Heart right ventricle (tissue), 16 donors: ENCODE results near the gene PLCB1. TPM values are rescaled to one million over a fixed set of nuclear protein-coding genes. Genes with fewer than 3 reads are reported as not detected.
"Not testable (repeated sequence)": the region's sequence is repeated elsewhere in the genome, so short reads cannot be mapped to it uniquely, and the experiment has no call there.

Experiments used
- ATAC-seq, 8 donors: fragments of 200-7000 bp; cut with Tn5 transposase; one replicate each; pipeline ENCODE4 v1.9.1; 2020; ENCODE audit warnings: mild to moderate bottlenecking in 8 of 8, moderate library complexity in 8 of 8, moderate number of reproducible peaks in 1 of 8
- DNase-seq, 2 donors: peaks; one replicate each; pipeline ENCODE4 v3.0.0-alpha.2; 2020
- H3K27ac ChIP-seq, 10 donors: fragments of 200-600 bp; sonication (generic) in 2 of 10; one replicate each; pipeline versions ENCODE4 v1.5.0 to v1.8.0; 2020 to 2022; ENCODE audit warnings: mild to moderate bottlenecking in 3 of 10
- H3K27me3 ChIP-seq, 7 donors: fragments of 200-600 bp; one replicate each; pipeline ENCODE4 v1.8.0; 2021 to 2022; ENCODE audit warnings: mild to moderate bottlenecking in 2 of 7
- H3K36me3 ChIP-seq, 9 donors: fragments of 200-600 bp; sonication (generic) in 1 of 9; one replicate each; pipeline versions ENCODE4 v1.5.0 to v1.8.0; 2020 to 2022; ENCODE audit warnings: mild to moderate bottlenecking in 2 of 9
- H3K4me1 ChIP-seq, 9 donors: fragments of 200-600 bp; sonication (generic) in 1 of 9; one replicate each; pipeline versions ENCODE4 v1.5.0 to v1.8.0; 2020 to 2022; ENCODE audit warnings: mild to moderate bottlenecking in 4 of 9
- H3K4me3 ChIP-seq, 10 donors: fragments of 200-600 bp; sonication (generic) in 2 of 10; one replicate each; pipeline versions ENCODE4 v1.5.0 to v1.8.0; 2020 to 2022; ENCODE audit warnings: mild to moderate bottlenecking in 7 of 10, moderate library complexity in 2 of 10
- H3K9me3 ChIP-seq, 11 donors: fragments of 200-600 bp in 10 of 11; sonication (generic) in 2 of 11; one replicate each; pipeline versions ENCODE4 v1.5.0 to v1.8.0; 2013 to 2022; ENCODE audit warnings: mild to moderate bottlenecking in 2 of 11, control low read depth in 1 of 11, moderate library complexity in 1 of 11
- CTCF ChIP-seq, 9 donors: fragments of 200-600 bp; sonication (generic) in 2 of 9; IDR thresholded peaks; one replicate each; pipeline versions ENCODE4 v1.5.0 to v1.8.0; 2021 to 2022; ENCODE audit warnings: antibody characterized with exemption in 9 of 9, mild to moderate bottlenecking in 5 of 9, moderate library complexity in 1 of 9
- WGBS, 2 donors: extraction: QIAGEN DNeasy Blood & Tissue Kit; methylation state at CpG; one replicate each; pipeline ENCODE4 v1.1.7; 2013; ENCODE audit warnings: inconsistent platforms in 1 of 2; 5-methylcytosine and 5-hydroxymethylcytosine counted together
- intact Hi-C, 10 donors: fragments of 100-400 bp; cut with DNase I; formaldehyde crosslinking; loops; one replicate each; pipeline versions ENCODE4 v1.11.1 to v1.14.2; 2022
- polyA plus RNA-seq, 2 donors: library from polyadenylated mRNA; stranded (reverse); fragments of 200-250 nt; gene quantifications; one replicate each; pipeline ENCODE4 v1.2.3, GENCODE V29; 2013
- total RNA-seq, 10 donors: library from RNA; stranded (reverse); fragmentation: NEBNext Ultra II Directional in 3 of 10; extraction: Animal tissue kit (Norgen Biotek cat#: 25700) in 3 of 10; gene quantifications; one replicate each; pipeline versions ENCODE4 v1.2.1 to v1.2.4, GENCODE V29; 2021 to 2023
- donor health status: Arrhythmogenic right ventricular cardiomyopathy.
- donor health status: ischemic (EF 13 %, LVEDD 7.1; RV severe dilation, severe dysfunction).
- donor health status: healthy with polysubstance abuse.
- donor health status: DM: no; HTN: yes; CAD: no.
- donor health status: DM: no; HTN: no; CAD: no.
- donor health status: ischemic (EF 25% LVEDD 6.9; RV normal size, moderate dysfunction).
- donor health status: ischemic (EF 25% LVEDD 5.7; RV mildly dilated, moderate dysfunction).
- donor health status: healthy.
- donor health status: DM: yes; HTN: yes; CAD: no.
- donor health status: Ischemic cardiomyopathy.
- donor health status: ischemic (EF 35%, LVEDD 5.7; RV mildly dilated, moderate dysfunction).
- donor health status: nonischemic (EF 11% LVEDD 7.7; RV severe dilation, severe dysfunction).
- donor health status: DM: yes; HTN: yes; CAD: no.
- donor health status: PGD.
- donor health status: ischemic (EF 29% LVEDD 5.4; RV normal size, mild dysfunction).
- donor health status: nonischemic (EF 23%, LVEDD 6.1; RV moderate dilation, normal function).

Gene PLCB1
- total and polyA plus RNA-seq, 12 donors = 2.2 to 12.7 (median 7.1) TPM

GRCh38 chr20:8156235-8157079, 24.4 kb downstream of the PLCB1 start:
- Histone ChIP-seq H3K9me3 (peaks cover 0 to 10% (median 0%) of the 10 kb centered on the region in 11 donors), H3K36me3 (no peaks in the 10 kb centered on the region), H3K4me3 (no peak overlapping the region), H3K27me3 (no peaks in the 10 kb centered on the region), H3K4me1 (peaks cover 0 to 66% (median 54%) of the 10 kb centered on the region in 9 donors), H3K27ac (peak overlapping the region in 7 of 10 donors; percentile 5 to 42 (median 22))
- ATAC-seq (peak in 5 of 8 donors; percentile 31 to 57 (median 44)), DNase-seq (no peak)
- no peak for TF ChIP-seq CTCF (IDR thresholded peaks at IDR 0.05)
- intact Hi-C loops = loop anchor here in 1 of 10 donors (10.0 kb wide), 1 partner anchor 78 kb away; no protein-coding TSS in a partner anchor

GRCh38 chr20:8159217-8159616, 27.2 kb downstream of the PLCB1 start:
- WGBS, 2 donors = 100% methylated on average over 1 of the region's 1 CpG
- H3K4me1 ChIP-seq = peaks cover 0 to 50% (median 41%) of the 10 kb centered on the region in 9 donors
- H3K36me3 ChIP-seq, H3K27me3 ChIP-seq, H3K9me3 ChIP-seq, ATAC-seq, H3K27ac ChIP-seq, H3K4me3 ChIP-seq, DNase-seq: not testable (repeated sequence)
- intact Hi-C loops = loop anchor here in 1 of 10 donors (10.0 kb wide), 1 partner anchor 76 kb away; no protein-coding TSS in a partner anchor

GRCh38 chr20:8161264-8162071, 29.4 kb downstream of the PLCB1 start:
- Histone ChIP-seq H3K4me1 (peaks cover 0 to 28% (median 26%) of the 10 kb centered on the region in 9 donors), H3K27me3 (no peaks in the 10 kb centered on the region), H3K9me3 (peaks cover 0 to 10% (median 0%) of the 10 kb centered on the region in 11 donors), H3K4me3 (no peak overlapping the region), H3K27ac (peak overlapping the region; percentile 1 to 62 (median 32)), H3K36me3 (no peaks in the 10 kb centered on the region)
- DNase-seq (peak in 1 of 2 donors; percentile 9), ATAC-seq (peak; percentile 45 to 88 (median 82))
- intact Hi-C loops = no loop called here
- TF ChIP-seq CTCF (IDR thresholded peaks at IDR 0.05) = no peak
- WGBS, 2 donors = 47 to 55% methylated on average over 4 of the region's 4 CpGs

- H3K4me1 ChIP-seq = peaks cover 0 to 20% (median 16%) of the 10 kb centered on the region in 9 donors
- WGBS, 2 donors = 87 to 90% methylated on average over 2 of the region's 2 CpGs
- TF ChIP-seq CTCF (IDR thresholded peaks at IDR 0.05) = no peak
- H3K27ac ChIP-seq = peak overlapping the region in 1 of 10 donors; percentile 59
- ATAC-seq = no peak
- DNase-seq = no peak
- intact Hi-C loops = no loop called here
- H3K9me3 ChIP-seq = peaks cover 0 to 10% (median 0%) of the 10 kb centered on the region in 11 donors
- H3K36me3 ChIP-seq = no peaks in the 10 kb centered on the region
- H3K4me3 ChIP-seq = no peak overlapping the region
- no peaks in the 10 kb centered on the region for H3K27me3 ChIP-seq
Measured at GRCh38 chr20:8162610-8163009, 30.5 kb downstream of the PLCB1 start.
